Stimulated activated effector memory CD8-positive, alpha-beta T cell treated with anti-CD3 and anti-CD28 coated beads, Interleukin-12 subunit alpha, Interleukin-12 subunit beta, amount 100 ng/mL, for 72 hours (primary cell): ENCODE data around the gene C9orf153.
"Not testable (repeated sequence)": the region's sequence is repeated elsewhere in the genome, so short reads cannot be mapped to it uniquely, and the experiment has no call there.

Experiments used
- ATAC-seq: fragments of 150-1000 bp; cut with Tn5 transposase; 2 replicates; pipeline ENCODE4 v1.10.0; 2021
- DNase-seq, 2 donors: peaks; one replicate each; pipeline ENCODE4 v3.0.0; 2021 to 2022; ENCODE audit warnings: low spot score in 2 of 2
- H3K27ac Mint-ChIP-seq: one replicate; pipeline ENCODE4 v1.8.0; 2022; ENCODE audit warnings: mild to moderate bottlenecking, mixed read lengths
- H3K36me3 Mint-ChIP-seq: one replicate; pipeline ENCODE4 v1.8.0; 2022; ENCODE audit warnings: mild to moderate bottlenecking, mixed read lengths
- H3K4me1 Mint-ChIP-seq: one replicate; pipeline ENCODE4 v1.8.0; 2022; ENCODE audit warnings: mixed read lengths
- H3K4me3 Mint-ChIP-seq: one replicate; pipeline ENCODE4 v1.8.0; 2022; ENCODE audit warnings: mild to moderate bottlenecking, mixed read lengths
- H3K9me3 Mint-ChIP-seq: one replicate; pipeline ENCODE4 v1.8.0; 2022; ENCODE audit warnings: mixed read lengths

C9orf153 gene

DNA sequence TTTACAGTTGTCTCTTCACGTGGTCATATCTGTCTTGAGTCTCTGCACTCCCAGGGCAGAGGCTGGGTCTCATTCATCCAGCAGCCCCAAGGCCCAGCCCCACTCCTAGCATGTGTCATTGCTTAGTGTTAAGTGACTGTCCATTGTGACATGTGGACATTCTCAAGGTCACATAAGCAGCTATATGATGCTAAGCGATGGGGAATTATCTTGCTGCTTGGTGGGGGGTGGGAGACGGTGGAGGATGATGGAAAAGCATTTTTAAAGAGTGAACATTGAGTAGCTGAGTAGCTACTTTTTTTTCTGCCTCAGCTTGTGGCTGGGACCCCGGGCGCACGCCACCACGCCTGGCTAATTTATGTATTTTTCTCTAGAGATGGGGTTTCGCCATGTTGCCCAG, at the start of gene C9orf153:
C9orf153 (minus strand) TSS at position 101 of the 400 bp plus-strand sequence. CDS start 30,054 bp downstream, outside the sequence.
- Mint-ChIP-seq H3K36me3 (peaks cover 16% of the 10 kb centered on the region), H3K27ac (no peak within 1 kb of the TSS), H3K4me1 (no peaks in the 10 kb centered on the region), H3K4me3 (no peak within 1 kb of the TSS), H3K9me3 (no peaks in the 10 kb centered on the region)
- no peak for ATAC-seq
- DNase-seq: no peak

DNA sequence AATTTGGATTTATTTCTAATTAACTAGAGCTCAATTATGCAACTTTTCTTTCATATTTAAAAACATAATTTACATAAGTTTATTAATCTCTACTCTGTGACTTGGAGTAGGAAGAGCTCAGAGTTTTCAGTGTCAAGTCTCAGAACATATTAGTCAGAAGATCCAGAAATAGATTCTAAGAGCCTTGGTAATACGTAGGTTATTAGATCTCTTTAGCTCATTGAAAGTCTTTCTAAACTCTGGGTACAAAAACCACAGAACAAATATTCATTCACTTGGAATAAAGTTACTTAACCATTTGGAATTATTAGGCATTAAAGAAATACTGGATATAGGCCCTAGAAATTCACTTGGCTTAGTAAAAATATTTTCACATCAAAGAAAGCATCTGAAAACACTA, 49.2 kb upstream of the C9orf153 start:
- H3K4me3 Mint-ChIP-seq: no peak overlapping the region
- H3K27ac Mint-ChIP-seq: no peak overlapping the region
- ATAC-seq (no peak), DNase-seq (no peak)
- peaks cover 99% of the 10 kb centered on the region for H3K36me3 Mint-ChIP-seq
- peaks cover 15% of the 10 kb centered on the region for H3K4me1 Mint-ChIP-seq
- H3K9me3 Mint-ChIP-seq: no peaks in the 10 kb centered on the region

DNA sequence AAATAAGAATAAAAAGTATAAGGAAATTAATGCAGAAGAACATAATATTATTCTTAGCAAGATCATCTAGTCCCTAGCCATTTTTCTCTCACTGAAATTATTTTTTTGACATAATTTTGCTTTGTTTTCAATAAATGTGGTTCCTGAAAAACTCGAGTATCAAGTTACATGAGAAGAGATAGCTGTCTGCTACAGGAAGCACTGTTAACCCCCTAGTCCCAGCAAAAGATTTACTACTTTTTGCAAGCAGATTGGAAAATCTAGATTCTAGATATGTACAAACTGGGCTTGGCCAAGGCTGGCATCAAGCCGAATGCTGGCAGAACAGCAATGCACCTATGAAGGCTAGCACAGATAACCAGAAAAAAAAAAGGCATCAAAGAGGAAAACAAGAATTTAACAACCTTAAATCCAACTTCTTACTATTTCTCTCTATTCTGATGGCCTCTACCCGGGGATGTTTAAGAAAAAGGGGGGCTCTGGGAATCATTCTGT, 44.8 kb upstream of the C9orf153 start:
- no peak for DNase-seq
- no peak overlapping the region for H3K4me3 Mint-ChIP-seq
- H3K36me3 Mint-ChIP-seq: peaks cover 100% of the 10 kb centered on the region
- H3K4me1 Mint-ChIP-seq: peaks cover 26% of the 10 kb centered on the region
- ATAC-seq: no peak
- H3K27ac Mint-ChIP-seq: peak overlapping the region; percentile 76
- H3K9me3 Mint-ChIP-seq: no peaks in the 10 kb centered on the region

DNA sequence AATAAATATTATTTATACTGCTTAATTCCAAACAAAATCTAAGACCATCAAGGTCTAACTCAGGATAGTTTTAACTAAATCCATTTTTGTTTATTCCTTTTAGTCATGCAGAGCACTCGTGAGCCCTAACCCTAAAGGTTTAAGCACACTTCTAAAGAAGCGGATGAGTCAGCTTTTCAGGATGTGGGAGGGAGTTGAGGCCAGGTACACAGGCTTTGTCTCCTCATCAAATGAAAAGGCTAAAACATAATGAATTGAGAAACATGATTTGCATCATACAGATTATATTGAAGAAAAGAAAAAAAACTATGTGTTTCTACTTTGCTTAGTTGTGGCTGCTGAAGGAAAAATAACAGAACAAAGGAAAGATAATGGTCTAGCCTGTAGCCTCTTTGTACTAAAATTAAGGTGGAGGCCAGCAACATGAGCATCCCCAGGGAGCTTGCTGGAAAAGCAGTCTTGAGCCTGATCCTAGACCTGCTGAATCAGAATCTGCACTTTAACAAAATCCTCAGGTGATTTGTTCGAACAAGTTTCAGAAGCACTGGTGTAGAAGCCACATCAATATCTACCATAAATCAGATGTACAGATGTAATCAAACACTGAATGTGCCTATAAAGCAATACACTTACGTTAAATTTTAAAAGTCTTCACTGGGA, 44.0 kb upstream of the C9orf153 start:
- peaks cover 100% of the 10 kb centered on the region for H3K36me3 Mint-ChIP-seq
- H3K9me3 Mint-ChIP-seq: no peaks in the 10 kb centered on the region
- ATAC-seq (peak; percentile 98), DNase-seq (peak in 1 of 2 donors; percentile 54)
- H3K4me3 Mint-ChIP-seq: peak overlapping the region; percentile 2
- peaks cover 26% of the 10 kb centered on the region for H3K4me1 Mint-ChIP-seq
- H3K27ac Mint-ChIP-seq: peak overlapping the region; percentile 76

DNA sequence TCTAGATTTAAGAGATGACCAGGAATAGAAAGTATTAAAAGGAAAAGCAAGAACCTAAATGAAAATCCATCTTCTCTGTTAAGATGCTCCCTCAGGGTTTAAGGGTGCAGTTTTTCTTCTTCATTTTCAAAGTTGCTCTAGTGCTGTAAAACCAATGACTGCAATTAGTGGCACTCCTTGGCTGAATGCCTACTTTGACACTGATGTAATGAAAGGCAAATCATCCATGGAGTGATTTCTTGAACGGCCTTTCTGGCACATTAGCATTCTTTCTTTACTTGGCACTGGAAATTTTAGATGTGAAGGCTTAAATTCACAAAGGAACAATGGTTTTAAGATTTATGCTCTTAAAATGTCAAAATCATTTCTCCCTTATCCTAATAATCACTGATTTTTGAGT, 42.2 kb upstream of the C9orf153 start:
- DNase-seq (no peak), ATAC-seq (no peak)
- Mint-ChIP-seq H3K27ac (peak overlapping the region; percentile 53), H3K4me1 (peaks cover 32% of the 10 kb centered on the region), H3K36me3 (peaks cover 100% of the 10 kb centered on the region), H3K4me3 (no peak overlapping the region), H3K9me3 (no peaks in the 10 kb centered on the region)

DNA sequence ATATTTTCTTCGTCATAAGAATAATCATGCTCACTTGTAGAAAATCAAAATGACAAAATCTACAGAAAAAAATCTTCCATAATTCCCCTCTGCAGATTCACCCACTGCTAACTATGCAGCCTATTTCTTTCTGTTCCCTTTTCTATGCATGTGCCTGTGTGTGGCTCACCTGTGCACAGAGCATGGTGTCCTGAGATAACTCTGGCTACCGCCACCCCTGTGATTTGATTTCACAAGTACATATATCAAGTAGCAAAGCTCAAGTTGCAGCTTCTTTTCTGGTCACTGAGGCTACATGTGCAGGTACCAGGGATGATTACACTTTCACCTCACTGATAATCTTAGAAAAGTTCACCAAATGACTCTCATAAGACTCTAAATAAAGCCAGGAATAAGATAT, 41.2 kb upstream of the C9orf153 start:
- peaks cover 100% of the 10 kb centered on the region for H3K36me3 Mint-ChIP-seq
- ATAC-seq (no peak), DNase-seq (no peak)
- peaks cover 32% of the 10 kb centered on the region for H3K4me1 Mint-ChIP-seq
- no peaks in the 10 kb centered on the region for H3K9me3 Mint-ChIP-seq
- peak overlapping the region; percentile 53 for H3K27ac Mint-ChIP-seq
- no peak overlapping the region for H3K4me3 Mint-ChIP-seq

DNA sequence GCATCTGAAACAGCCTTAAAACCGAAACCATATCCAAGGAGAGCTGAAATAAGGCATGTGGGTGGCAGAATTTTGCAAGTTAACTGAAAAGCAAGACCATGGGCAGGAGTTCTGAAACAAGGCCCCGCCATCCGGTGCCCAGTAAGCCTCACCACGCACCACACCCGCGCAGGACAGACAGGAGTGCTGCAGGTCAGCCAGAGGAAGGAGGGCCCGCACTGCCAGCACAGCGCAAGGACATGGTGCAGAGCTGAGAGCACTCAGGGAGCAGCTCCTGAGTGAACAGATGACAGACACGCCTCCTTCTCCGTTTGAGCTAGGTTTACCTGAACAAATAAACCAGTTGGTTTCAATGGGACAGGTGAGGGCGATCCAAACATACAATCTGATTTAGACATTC, 39.4 kb upstream of the C9orf153 start:
- DNase-seq (no peak), ATAC-seq (no peak)
- peak overlapping the region; percentile 72 for H3K27ac Mint-ChIP-seq
- peaks cover 100% of the 10 kb centered on the region for H3K36me3 Mint-ChIP-seq
- H3K4me1 Mint-ChIP-seq: peaks cover 25% of the 10 kb centered on the region
- no peak overlapping the region for H3K4me3 Mint-ChIP-seq
- no peaks in the 10 kb centered on the region for H3K9me3 Mint-ChIP-seq

DNA sequence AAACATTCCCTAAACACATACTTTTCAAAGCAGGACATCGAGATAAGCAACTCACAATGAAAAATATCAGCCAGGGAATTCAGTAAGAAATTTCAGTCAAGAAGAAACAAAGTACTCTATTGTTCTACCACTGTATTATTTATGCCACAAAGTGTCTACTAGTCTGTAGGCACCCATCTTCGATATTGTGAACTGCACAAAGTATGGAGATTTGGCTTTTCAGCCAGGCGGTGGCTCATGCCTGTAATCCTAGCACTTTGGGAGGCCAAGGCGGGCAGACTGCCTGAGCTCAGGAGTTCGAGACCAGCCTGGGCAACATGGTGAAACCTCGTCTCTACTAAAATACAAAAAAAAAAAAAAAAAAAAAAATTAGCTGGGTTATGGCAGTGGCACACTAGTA, 30.9 kb upstream of the C9orf153 start:
- not testable (repeated sequence) for ATAC-seq, H3K9me3 Mint-ChIP-seq, H3K4me3 Mint-ChIP-seq, DNase-seq, H3K4me1 Mint-ChIP-seq, H3K27ac Mint-ChIP-seq
- H3K36me3 Mint-ChIP-seq: peaks cover 100% of the 10 kb centered on the region

DNA sequence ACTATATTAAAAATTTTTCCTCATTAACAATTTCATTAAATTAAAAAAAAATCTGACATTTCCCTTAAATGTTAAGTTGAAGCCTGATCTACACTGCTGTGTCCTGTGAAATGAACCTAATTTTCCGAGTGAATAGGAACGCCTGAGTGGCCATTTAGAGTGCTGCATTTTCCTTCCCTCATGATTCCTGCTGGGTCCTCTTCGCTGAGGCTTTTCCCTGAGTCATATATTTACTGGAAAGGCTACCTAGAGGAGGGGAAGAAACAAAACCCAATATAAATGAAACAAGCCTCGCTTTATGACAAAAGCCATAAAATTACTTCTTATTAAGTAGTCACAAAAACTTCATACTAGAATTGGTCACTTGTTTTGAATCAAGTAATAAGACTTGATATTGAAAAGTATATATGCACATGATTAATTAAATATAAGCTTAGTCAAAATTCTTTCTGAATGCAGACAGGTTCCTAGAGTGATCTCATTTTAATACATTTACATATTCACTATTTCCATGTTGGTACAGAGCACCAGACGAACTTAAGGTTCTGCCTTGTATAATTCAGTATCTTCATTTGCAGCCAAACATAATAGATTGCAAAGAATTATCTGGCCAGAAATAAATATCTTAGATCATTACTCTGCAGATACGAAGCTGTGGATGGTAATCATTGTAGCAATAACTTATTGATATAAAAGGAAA, 29.2 kb upstream of the C9orf153 start:
- no peaks in the 10 kb centered on the region for H3K9me3 Mint-ChIP-seq
- no peak overlapping the region for H3K4me3 Mint-ChIP-seq
- ATAC-seq (no peak), DNase-seq (no peak)
- H3K36me3 Mint-ChIP-seq: peaks cover 87% of the 10 kb centered on the region
- H3K27ac Mint-ChIP-seq: no peak overlapping the region
- peaks cover 5% of the 10 kb centered on the region for H3K4me1 Mint-ChIP-seq

DNA sequence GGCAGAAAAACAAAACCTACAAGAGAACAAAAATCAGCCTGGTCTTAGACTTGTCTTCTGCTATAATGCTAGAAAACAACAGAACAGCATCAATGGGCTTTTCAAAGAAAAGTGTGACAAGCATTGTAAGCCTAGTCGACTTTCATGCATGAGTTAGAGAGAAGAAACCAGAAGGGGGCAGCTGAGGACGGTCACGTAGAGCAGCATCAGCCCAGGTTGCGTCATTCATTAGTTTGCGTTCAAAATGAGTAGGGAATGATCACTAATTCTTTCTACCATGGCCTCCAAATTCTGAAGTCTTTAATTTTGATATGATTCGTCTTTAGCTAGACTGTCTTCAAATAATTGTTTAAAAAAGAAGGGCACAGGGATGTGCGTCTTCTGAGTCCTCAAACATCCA, 27.6 kb upstream of the C9orf153 start:
- Mint-ChIP-seq H3K36me3 (peaks cover 85% of the 10 kb centered on the region), H3K27ac (peak overlapping the region; percentile 82), H3K4me1 (peaks cover 13% of the 10 kb centered on the region), H3K4me3 (no peak overlapping the region), H3K9me3 (no peaks in the 10 kb centered on the region)
- DNase-seq: no peak
- no peak for ATAC-seq

DNA sequence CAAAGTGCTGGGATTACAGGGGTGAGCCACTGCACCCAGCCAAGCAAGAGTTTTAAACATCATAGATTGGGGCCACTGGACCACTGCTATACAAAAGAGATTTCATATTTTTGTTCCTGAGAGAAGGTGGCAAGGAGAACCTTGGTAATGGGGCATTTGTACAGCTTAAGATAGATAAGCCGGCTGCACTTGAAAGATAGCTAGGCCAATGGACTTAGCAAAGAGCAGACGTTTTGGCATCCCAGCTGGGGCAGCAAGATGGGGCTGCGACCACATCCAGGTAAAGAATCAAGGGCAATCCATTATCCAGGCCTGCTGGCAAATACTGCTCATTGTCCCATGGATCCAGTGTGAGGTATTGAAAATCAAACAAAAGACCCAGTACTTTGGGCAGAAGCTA, 26.8 kb upstream of the C9orf153 start:
- peak overlapping the region; percentile 82 for H3K27ac Mint-ChIP-seq
- H3K36me3 Mint-ChIP-seq: peaks cover 78% of the 10 kb centered on the region
- H3K4me3 Mint-ChIP-seq: no peak overlapping the region
- H3K4me1 Mint-ChIP-seq: peaks cover 13% of the 10 kb centered on the region
- no peak for DNase-seq
- H3K9me3 Mint-ChIP-seq: no peaks in the 10 kb centered on the region
- ATAC-seq: no peak

DNA sequence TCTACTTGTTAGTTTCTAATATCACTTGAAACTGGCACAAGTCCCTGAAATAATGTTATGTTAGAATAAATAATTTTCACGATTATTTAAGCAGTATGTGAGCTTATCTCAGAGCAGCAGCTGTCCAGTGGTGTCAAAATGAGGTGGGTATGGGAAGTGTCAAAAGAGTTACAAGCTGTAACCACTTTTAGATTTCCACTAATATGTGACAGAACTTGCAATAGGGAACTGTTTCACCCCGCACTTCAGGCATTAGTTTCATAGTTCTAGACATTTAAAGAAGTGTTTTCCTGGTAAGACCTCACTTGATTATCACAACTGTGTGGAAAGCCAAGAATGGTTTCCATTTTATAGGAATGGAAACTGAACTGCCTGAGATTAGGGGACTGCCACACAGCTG, 25.8 kb upstream of the C9orf153 start:
- Mint-ChIP-seq H3K4me1 (peaks cover 13% of the 10 kb centered on the region), H3K9me3 (no peaks in the 10 kb centered on the region), H3K36me3 (peaks cover 72% of the 10 kb centered on the region), H3K27ac (peak overlapping the region; percentile 82), H3K4me3 (no peak overlapping the region)
- ATAC-seq (no peak), DNase-seq (no peak)

DNA sequence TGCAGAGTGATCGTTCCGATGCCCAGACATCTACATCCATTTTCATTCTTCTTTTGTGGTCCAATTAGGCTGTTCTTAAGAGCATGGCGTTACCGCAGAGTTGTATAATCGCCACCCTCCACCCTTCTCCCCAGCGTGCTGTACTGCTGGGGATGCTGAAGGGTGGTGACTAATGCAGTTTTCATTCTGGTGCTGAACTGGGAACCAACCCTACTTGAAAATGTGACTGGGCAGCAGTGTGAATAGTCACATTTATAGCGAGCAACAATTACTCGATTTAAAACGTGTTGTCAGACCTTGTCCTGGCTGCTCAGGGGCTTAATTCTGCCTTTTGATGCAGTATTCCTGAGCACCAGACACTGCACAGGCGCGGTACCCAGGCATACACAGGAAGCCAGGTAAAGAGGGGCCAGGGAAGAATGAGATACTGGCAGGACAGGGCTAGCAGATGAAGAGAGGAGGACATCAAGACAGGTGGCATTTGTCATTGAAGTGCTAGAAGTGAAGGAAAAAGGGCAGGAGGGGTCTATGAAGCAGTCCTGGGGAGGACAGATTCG, 23.6 kb upstream of the C9orf153 start:
- peak overlapping the region; percentile 93 for H3K27ac Mint-ChIP-seq
- H3K9me3 Mint-ChIP-seq: no peaks in the 10 kb centered on the region
- peaks cover 28% of the 10 kb centered on the region for H3K4me1 Mint-ChIP-seq
- peaks cover 63% of the 10 kb centered on the region for H3K36me3 Mint-ChIP-seq
- no peak for DNase-seq
- peak overlapping the region; percentile 87 for H3K4me3 Mint-ChIP-seq
- peak; percentile 67 for ATAC-seq

DNA sequence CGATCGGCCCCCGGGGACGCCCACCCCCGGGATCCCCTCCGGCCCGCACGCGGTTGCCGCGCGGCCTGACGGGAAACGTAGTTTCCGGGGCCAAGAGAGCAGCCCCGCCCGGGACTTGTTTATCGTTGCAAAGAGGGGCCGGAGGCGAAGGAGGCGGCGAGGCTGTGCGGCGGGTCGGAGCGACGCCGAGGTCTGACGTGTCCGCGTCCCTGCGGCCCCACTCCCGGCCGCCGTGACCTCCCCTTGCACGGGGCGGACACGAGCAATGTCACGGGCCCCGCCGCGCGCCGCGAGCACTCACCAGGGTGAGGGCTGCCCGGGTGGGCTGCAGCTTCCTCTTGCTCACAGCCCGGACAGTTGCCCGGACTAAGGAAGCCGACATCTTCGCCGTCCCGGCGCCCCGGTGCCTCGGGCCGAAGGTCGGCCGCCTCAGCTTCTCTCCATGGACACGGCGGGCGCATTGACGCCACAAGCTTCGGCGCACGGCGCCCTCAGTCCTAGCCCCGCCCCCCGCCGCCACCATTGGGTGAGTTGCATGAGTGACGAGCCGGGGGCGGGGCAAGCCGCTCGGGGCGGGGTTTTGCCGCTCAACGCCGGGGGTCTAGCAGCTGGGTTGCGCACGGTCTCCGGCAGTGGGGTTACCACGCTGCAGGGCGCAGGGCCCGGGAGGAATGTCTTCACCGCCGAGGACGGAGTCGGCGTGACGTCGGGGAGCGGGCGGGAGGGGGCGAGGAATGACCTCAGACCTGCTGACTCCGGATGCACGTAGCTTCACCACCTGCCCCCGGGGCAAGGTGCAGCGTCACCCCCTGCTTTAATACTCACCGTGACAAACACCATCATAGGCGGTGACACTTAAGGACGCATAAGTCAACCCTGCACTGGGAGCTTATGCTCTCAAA, 22.9 kb upstream of the C9orf153 start, which contains the start of gene ISCA1:
ISCA1 (minus strand) TSS at position 462 of the 902 bp plus-strand sequence; CDS start at position 382, 80 bp downstream.
- H3K4me1 Mint-ChIP-seq: peaks cover 28% of the 10 kb centered on the region
- DNase-seq: peak; percentile 95 to 98
- peak; percentile 90 for ATAC-seq
- H3K9me3 Mint-ChIP-seq: no peaks in the 10 kb centered on the region
- H3K4me3 Mint-ChIP-seq: peak within 1 kb of the TSS; percentile 87
- H3K27ac Mint-ChIP-seq: peak within 1 kb of the TSS; percentile 93
- H3K36me3 Mint-ChIP-seq: peaks cover 62% of the 10 kb centered on the region

DNA sequence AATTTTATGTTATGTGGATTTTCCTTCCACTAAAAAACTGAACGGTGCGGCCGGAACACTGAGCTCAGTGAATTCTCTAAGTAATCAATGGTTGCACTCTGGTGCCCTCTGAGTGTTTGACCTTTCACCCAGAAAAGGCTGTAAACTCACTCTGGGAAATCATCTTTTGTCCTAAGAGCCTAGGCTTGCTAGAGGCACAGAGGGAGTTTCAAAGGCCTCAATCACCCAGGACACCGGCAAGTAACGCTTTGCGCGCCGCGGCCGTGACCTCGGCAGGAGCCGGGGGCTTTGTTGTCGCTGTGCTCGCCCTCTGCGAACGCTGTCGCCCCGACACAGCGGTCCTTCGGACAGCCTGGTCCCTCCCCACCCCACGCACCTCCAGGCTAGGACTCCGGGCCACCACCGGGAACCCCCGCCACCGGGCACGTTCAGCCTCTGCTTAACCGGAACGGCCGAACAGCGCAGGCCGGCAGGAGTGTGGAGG, 22.2 kb upstream of the C9orf153 start:
- peaks cover 62% of the 10 kb centered on the region for H3K36me3 Mint-ChIP-seq
- H3K27ac Mint-ChIP-seq: peak overlapping the region; percentile 93
- ATAC-seq (peak; percentile 5), DNase-seq (peak in 1 of 2 donors; percentile 88)
- H3K4me3 Mint-ChIP-seq: peak overlapping the region; percentile 87
- H3K4me1 Mint-ChIP-seq: peaks cover 28% of the 10 kb centered on the region
- H3K9me3 Mint-ChIP-seq: no peaks in the 10 kb centered on the region
